ENCODE measurements around the gene SLC6A12. TPM values are rescaled to one million over a fixed set of nuclear protein-coding genes. Genes with fewer than 3 reads are reported as not detected.
"Not testable (repeated sequence)": the region's sequence is repeated elsewhere in the genome, so short reads cannot be mapped to it uniquely, and the experiment has no call there.

The SLC6A12 gene
- total RNA-seq, 8 experiments from 2014 or later = 0.11 to 8.1 (median 3.9) TPM

- WGBS, 10 experiments = 0 to 92% (median 67%) methylated on average over 1 to 3 of the region's 4 CpGs; no CpG with 5 or more reads in 3 of the 10 experiments
- no peak overlapping the region for H3K27ac ChIP-seq
- no peak overlapping the region for H3K4me3 ChIP-seq
- H3K4me1 ChIP-seq (replicated peaks in 1 of 2) = no peaks in the 10 kb centered on the region
- ATAC-seq (replicated peaks in 6 of 8) = no peak
- in situ Hi-C loops (cut with MboI; ENCODE audit: low pct_unique_long_range_greater_than_20kb in 2 of 9, low sequenced_read_pairs in 9 of 9, unreplicated experiment in 9 of 9) = no loop called here
These were observed 29.4 kb upstream of the SLC6A12 start for GRCh38 chr12:243381-243780.

GRCh38 chr12:242496-242895, 28.5 kb upstream of the SLC6A12 start:
- WGBS, 10 experiments = 17 to 97% (median 85%) methylated on average over 1 to 15 of the region's 15 CpGs
- in situ Hi-C loops (cut with MboI; ENCODE audit: low pct_unique_long_range_greater_than_20kb in 2 of 9, low sequenced_read_pairs in 9 of 9, unreplicated experiment in 9 of 9) = no loop called here
- Histone ChIP-seq H3K27ac (no peak overlapping the region), H3K4me1 (replicated peaks in 1 of 2) (no peaks in the 10 kb centered on the region), H3K4me3 (no peak overlapping the region)
- ATAC-seq (replicated peaks in 6 of 8) = no peak

GRCh38 chr12:241266-241665, 27.3 kb upstream of the SLC6A12 start:
- H3K4me1 ChIP-seq (replicated peaks in 1 of 2) = no peaks in the 10 kb centered on the region
- 48 to 100% (median 93%) methylated on average over 1 to 9 of the region's 9 CpGs; no CpG with 5 or more reads in 3 of the 10 experiments for WGBS, 10 experiments
- in situ Hi-C loops (cut with MboI; ENCODE audit: low pct_unique_long_range_greater_than_20kb in 2 of 9, low sequenced_read_pairs in 9 of 9, unreplicated experiment in 9 of 9) = no loop called here
- ATAC-seq (replicated peaks in 6 of 8) = no peak
- H3K27ac ChIP-seq = no peak overlapping the region
- no peak overlapping the region for H3K4me3 ChIP-seq

GRCh38 chr12:240566-240965, 26.6 kb upstream of the SLC6A12 start:
- H3K4me3 ChIP-seq = no peak overlapping the region
- ATAC-seq (replicated peaks in 6 of 8) = no peak
- no peak overlapping the region for H3K27ac ChIP-seq
- H3K4me1 ChIP-seq (replicated peaks in 1 of 2) = no peaks in the 10 kb centered on the region
- in situ Hi-C loops (cut with MboI; ENCODE audit: low pct_unique_long_range_greater_than_20kb in 2 of 9, low sequenced_read_pairs in 9 of 9, unreplicated experiment in 9 of 9) = no loop called here
- WGBS, 10 experiments = 20 to 100% (median 87%) methylated on average over 1 to 8 of the region's 9 CpGs; no CpG with 5 or more reads in 2 of the 10 experiments

- 16 to 86% (median 65%) methylated on average over 1 to 12 of the region's 19 CpGs; no CpG with 5 or more reads in 2 of the 10 experiments for WGBS, 10 experiments
These were observed 24.9 kb upstream of the SLC6A12 start for GRCh38 chr12:238736-239398.

DNA sequence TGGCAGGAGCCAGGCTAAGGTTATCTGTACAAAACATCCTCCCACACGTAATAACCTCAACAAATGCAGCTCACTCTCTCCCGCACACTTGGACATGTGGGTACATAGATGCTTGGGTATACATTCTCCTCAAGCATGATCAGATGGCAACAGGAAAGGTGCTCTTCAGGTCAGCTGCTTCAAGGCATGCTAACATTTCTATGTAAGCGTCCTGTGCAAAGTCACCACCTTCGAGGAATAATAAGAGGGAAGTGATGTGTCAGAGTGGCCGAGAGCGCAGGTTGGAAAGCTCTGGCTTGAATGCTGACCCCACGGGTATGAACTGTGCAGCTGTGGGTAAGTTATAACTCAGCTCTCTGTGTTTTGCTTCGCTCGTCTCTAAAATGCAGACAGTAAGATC, 24.2 kb upstream of the SLC6A12 start:
- WGBS, 10 experiments = 63 to 100% (median 89%) methylated on average over 1 to 9 of the region's 9 CpGs; no CpG with 5 or more reads in 5 of the 10 experiments
- ATAC-seq (replicated peaks in 6 of 8) = no peak
- Histone ChIP-seq H3K4me3 (no peak overlapping the region), H3K4me1 (replicated peaks in 1 of 2) (peaks cover 0 to 5% of the 10 kb centered on the region in 2 donors), H3K27ac (no peak overlapping the region)
- in situ Hi-C loops (cut with MboI; ENCODE audit: low pct_unique_long_range_greater_than_20kb in 2 of 9, low sequenced_read_pairs in 9 of 9, unreplicated experiment in 9 of 9) = no loop called here

More at GRCh38 chr12:238736-239398, 24.9 kb upstream of the SLC6A12 start:
- ATAC-seq (replicated peaks in 6 of 8) = no peak
- Histone ChIP-seq H3K27ac (no peak overlapping the region), H3K4me3 (no peak overlapping the region), H3K4me1 (replicated peaks in 1 of 2) (no peaks in the 10 kb centered on the region)
- in situ Hi-C loops (cut with MboI; ENCODE audit: low pct_unique_long_range_greater_than_20kb in 2 of 9, low sequenced_read_pairs in 9 of 9, unreplicated experiment in 9 of 9) = no loop called here

- in situ Hi-C loops (cut with MboI; ENCODE audit: low pct_unique_long_range_greater_than_20kb in 2 of 9, low sequenced_read_pairs in 9 of 9, unreplicated experiment in 9 of 9) = no loop called here
- 20 to 78% (median 40%) methylated on average over 3 to 6 of the region's 13 CpGs; no CpG with 5 or more reads in 5 of the 10 experiments for WGBS, 10 experiments
- H3K27ac ChIP-seq = no peak overlapping the region
- peaks cover 0 to 6% of the 10 kb centered on the region in 2 donors for H3K4me1 ChIP-seq (replicated peaks in 1 of 2)
- ATAC-seq (replicated peaks in 6 of 8) = peak in 2 of 8 experiments; percentile 5 to 16
- no peak overlapping the region for H3K4me3 ChIP-seq
These were observed 23.3 kb upstream of the SLC6A12 start for GRCh38 chr12:237026-237815.

DNA sequence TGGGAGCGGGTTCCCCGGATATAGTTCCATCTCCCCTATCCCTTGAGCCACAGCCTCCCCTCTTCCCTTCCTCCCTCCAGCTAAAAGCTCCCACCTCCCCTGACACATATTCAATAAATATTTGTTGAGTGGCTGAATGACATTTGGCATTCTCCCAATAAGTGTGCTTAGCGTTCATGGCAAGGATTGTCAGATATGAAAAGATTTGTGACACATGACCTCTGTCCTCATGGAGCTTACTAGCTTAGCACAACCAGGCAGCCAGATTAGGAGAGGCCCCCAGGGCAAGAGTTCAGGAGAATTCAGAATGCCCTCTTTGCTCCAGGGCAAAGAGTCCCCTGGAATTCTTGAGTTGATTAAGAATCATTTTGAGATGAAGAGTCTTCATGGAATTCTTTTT, 22.5 kb upstream of the SLC6A12 start:
- Histone ChIP-seq H3K27ac (no peak overlapping the region), H3K4me1 (replicated peaks in 1 of 2) (peaks cover 0 to 6% of the 10 kb centered on the region in 2 donors), H3K4me3 (no peak overlapping the region)
- no peak for ATAC-seq (replicated peaks in 6 of 8)
- 13 to 100% (median 89%) methylated on average over 1 to 3 of the region's 3 CpGs; no CpG with 5 or more reads in 4 of the 10 experiments for WGBS, 10 experiments
- in situ Hi-C loops (cut with MboI; ENCODE audit: low pct_unique_long_range_greater_than_20kb in 2 of 9, low sequenced_read_pairs in 9 of 9, unreplicated experiment in 9 of 9) = no loop called here

DNA sequence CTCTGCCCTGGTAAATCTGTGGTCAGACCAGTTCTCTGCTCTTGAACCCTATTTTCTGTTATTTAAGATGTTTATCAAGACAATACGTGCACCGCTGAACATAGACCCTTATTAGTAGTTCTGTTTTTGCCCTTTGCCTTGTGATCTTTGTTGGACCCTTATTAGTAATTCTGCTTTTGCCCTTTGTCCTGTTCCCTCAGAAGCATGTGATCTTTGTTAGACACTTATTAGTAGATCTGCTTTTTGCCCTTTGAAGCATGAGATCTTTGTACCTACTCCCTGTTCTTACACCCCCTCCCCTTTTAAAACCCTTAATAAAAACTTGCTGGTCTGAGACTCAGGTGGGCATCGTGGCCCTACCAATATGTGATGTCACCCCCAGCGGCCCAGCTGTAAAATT, 22.0 kb upstream of the SLC6A12 start:
- in situ Hi-C loops (cut with MboI; ENCODE audit: low pct_unique_long_range_greater_than_20kb in 2 of 9, low sequenced_read_pairs in 9 of 9, unreplicated experiment in 9 of 9); H3K4me3 ChIP-seq; H3K4me1 ChIP-seq (replicated peaks in 1 of 2); H3K27ac ChIP-seq; ATAC-seq (replicated peaks in 6 of 8): not testable (repeated sequence)
- WGBS, 10 experiments = 6 to 71% (median 55%) methylated on average over 2 to 4 of the region's 4 CpGs; no CpG with 5 or more reads in 2 of the 10 experiments

GRCh38 chr12:234891-235415, 21.0 kb upstream of the SLC6A12 start:
- 0 to 100% (median 89%) methylated on average over 1 to 3 of the region's 10 CpGs; no CpG with 5 or more reads in 2 of the 10 experiments for whole genome bisulfite sequencing, 10 experiments
- H3K27ac ChIP-seq = no peak overlapping the region
- no peak for ATAC-seq (replicated peaks in 6 of 8)
- in situ Hi-C loops (cut with MboI; ENCODE audit: low pct_unique_long_range_greater_than_20kb in 2 of 9, low sequenced_read_pairs in 9 of 9, unreplicated experiment in 9 of 9) = no loop called here
- no peak overlapping the region for H3K4me3 ChIP-seq
- peaks cover 0 to 6% of the 10 kb centered on the region in 2 donors for H3K4me1 ChIP-seq (replicated peaks in 1 of 2)

DNA sequence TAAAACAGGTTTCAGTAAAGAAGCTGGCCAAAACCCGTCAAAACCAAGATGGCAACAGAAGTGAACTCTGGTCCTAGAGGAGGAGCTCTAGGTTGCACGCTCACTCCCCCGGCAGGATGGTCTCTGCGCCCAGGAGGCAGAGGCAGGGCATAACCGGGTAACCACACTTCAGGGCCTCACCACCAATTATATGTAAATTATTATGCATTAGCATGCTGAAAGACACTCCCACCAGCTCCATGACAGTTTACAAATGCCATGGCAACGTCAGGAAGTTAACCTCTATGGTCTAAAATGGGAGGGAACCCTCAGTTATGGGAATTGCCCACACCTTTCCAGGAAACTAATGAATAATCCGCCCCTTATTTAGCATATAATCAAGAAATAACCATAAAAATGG, 20.1 kb upstream of the SLC6A12 start:
- no peak overlapping the region for H3K27ac ChIP-seq
- in situ Hi-C loops (cut with MboI; ENCODE audit: low pct_unique_long_range_greater_than_20kb in 2 of 9, low sequenced_read_pairs in 9 of 9, unreplicated experiment in 9 of 9) = no loop called here
- H3K4me1 ChIP-seq (replicated peaks in 1 of 2) = peaks cover 0 to 6% of the 10 kb centered on the region in 2 donors
- ATAC-seq (replicated peaks in 6 of 8) = peak in 3 of 8 experiments; percentile 55 to 84 (median 62)
- H3K4me3 ChIP-seq = no peak overlapping the region
- WGBS, 10 experiments = 0 to 100% (median 47%) methylated on average over 1 to 5 of the region's 7 CpGs

DNA sequence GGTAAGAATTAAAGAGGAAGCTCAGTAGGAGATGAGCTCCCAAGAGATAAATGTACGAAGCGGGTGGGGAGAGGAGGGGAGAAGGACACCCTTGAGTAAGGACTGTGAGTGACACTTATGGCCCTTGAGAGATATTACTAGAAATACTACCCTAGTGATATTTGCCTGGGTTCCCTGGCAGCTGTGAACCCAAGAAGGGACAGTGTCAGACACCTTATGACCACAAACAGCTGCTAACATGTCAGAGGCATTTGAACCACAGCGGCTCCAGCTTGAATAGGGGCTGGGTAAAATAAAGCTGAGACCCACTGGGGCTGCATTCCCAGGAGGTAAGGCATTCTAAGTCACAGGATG, 19.6 kb upstream of the SLC6A12 start:
- WGBS, 10 experiments = 67 to 100% (median 82%) methylated on average over 1 to 3 of the region's 3 CpGs; no CpG with 5 or more reads in 5 of the 10 experiments
- Histone ChIP-seq H3K27ac (no peak overlapping the region), H3K4me1 (replicated peaks in 1 of 2) (peaks cover 0 to 6% of the 10 kb centered on the region in 2 donors), H3K4me3 (no peak overlapping the region)
- no peak for ATAC-seq (replicated peaks in 6 of 8)
- in situ Hi-C loops (cut with MboI; ENCODE audit: low pct_unique_long_range_greater_than_20kb in 2 of 9, low sequenced_read_pairs in 9 of 9, unreplicated experiment in 9 of 9) = no loop called here

All from motor neuron (in vitro differentiated cells).